Loucy (cell line): ENCODE measurements around the gene MICAL2.

Experiments used
- CTCF ChIP-seq: fragments of 200-600 bp; sonication (generic); conservative IDR thresholded peaks from 2 replicates; pipeline ENCODE4 v1.5.1; 2014; ENCODE audit warnings: mild to moderate bottlenecking, antibody characterized with exemption, low read length
- EZH2phosphoT487 ChIP-seq: fragments of 200-600 bp; IDR thresholded peaks from 2 replicates; pipeline ENCODE4 v1.6.1; 2018; ENCODE audit warnings: antibody characterized with exemption, mild to moderate bottlenecking, moderate library complexity, borderline replicate concordance

DNA sequence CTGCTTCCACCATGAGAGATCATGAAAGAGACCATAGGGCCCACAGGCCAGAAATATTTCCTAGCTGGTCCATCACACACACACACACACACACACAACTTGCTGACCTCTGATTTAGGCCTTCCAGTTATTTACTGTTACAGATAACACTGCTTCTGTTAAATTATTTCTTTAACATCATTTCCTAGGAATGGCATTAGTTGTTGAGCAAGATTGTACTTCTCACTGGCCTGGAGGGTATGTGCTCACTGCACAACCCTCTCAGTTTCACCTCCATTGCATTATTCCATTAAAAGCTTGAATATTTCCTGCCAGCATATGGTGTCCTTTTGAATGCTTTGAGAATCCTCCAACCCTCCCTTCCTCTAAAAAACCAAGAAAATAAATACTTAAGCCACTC lies 104.4 kb downstream of the MICAL2 start:
- TF ChIP-seq CTCF: no peak
- no peak for TF ChIP-seq EZH2phosphoT487
